Measurements from ENCODE around the gene BPTF.
A peak's percentile ranks its signal among the peaks of the same experiment; 100 is the strongest.

Gene BPTF

GRCh38 chr17:68019675-68020408 is 194.5 kb downstream of the BPTF start (continued):
- TF ChIP-seq TSHZ1 (tag by site-specific recombination; IDR thresholded peaks at IDR 0.05; ENCODE audit: borderline replicate concordance) (peak; percentile 96), PRDM6 (tag by site-specific recombination; IDR thresholded peaks at IDR 0.05) (peak; percentile 53; the same call in 1 of the 2 replicates), ZNF394 (tag by site-specific recombination; IDR thresholded peaks at IDR 0.05; ENCODE audit: borderline replicate concordance) (peak; percentile 88), ZNF280C (tag by site-specific recombination; IDR thresholded peaks at IDR 0.05) (no peak), ZNF114 (tag by site-specific recombination; IDR thresholded peaks at IDR 0.05) (no peak), ZNF362 (tag by site-specific recombination; IDR thresholded peaks at IDR 0.05) (no peak), ZNF416 (tag by site-specific recombination; IDR thresholded peaks at IDR 0.05) (no peak), ZNF623 (tag by site-specific recombination; IDR thresholded peaks at IDR 0.05) (no peak; the same call in 1 of the 2 replicates), ZFP3 (tag by site-specific recombination; IDR thresholded peaks at IDR 0.05; ENCODE audit: low read depth) (no peak), ZSCAN30 (tag by site-specific recombination; IDR thresholded peaks at IDR 0.05) (peak; percentile 88), ZBTB11 (tag by site-specific recombination; conservative IDR thresholded peaks at IDR 0.05; ENCODE audit: low read depth) (no peak; the same call in 1 of the 2 replicates), AEBP2 (tag by site-specific recombination; IDR thresholded peaks at IDR 0.05; ENCODE audit: borderline replicate concordance) (no peak), ZNF398 (tag by site-specific recombination; IDR thresholded peaks at IDR 0.05) (peak; percentile 75), ZNF324 (tag by site-specific recombination; IDR thresholded peaks at IDR 0.05) (peak; percentile 99), HOXD13 (CRISPR knock-in tag; IDR thresholded peaks at IDR 0.05; ENCODE audit: borderline replicate concordance) (peak; percentile 70), ZNF692 (tag by site-specific recombination; IDR thresholded peaks at IDR 0.05) (peak; percentile 89), ZNF341 (tag by site-specific recombination; IDR thresholded peaks at IDR 0.05; ENCODE audit: low read depth) (peak; percentile 15; the same call in 1 of the 2 replicates), ZNF645 (tag by site-specific recombination; IDR thresholded peaks at IDR 0.05) (0 out of 2 replicates have a peak, but pooled peaks have one; percentile 32)
